Measurements from ENCODE around the gene IRF2BPL.
A peak's percentile ranks its signal among the peaks of the same experiment; 100 is the strongest.

IRF2BPL gene

DNA sequence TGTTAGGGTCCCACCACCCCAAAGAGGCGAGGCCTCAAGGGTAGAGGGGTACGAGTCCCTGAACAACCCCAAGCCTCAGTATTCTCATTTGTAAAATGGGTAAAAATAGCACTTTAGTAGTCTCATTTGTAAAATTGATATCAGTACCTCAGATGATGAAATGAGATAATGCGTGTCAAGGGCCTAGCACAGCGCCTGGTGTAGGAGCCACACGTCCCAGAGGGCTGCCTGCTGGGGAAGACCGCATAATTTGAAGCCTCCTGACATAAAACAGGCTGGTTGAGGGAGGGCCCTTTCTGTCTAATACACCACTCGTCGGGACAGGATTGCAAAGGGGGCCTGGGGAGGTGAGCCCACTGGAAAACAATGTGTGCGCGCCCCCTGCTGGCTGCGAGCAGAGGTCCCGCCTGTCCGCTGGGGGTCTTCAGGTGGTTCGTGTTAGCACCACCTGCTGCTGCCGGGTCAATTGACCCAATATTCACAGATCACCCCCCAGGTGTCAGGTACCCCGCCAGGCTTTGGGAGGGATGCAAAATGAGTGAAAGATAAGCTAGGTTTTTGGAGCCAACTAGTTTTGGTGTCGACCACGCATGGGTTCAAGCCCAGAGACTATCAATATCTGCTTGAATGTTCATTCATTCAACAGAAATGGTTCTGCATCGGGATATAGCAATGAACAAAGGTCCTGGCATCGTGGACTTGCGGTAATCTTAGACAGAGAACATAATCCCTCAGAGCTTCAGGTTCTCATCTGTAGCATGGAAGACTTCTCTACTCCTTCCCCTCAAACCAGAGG lies 24.7 kb upstream of the IRF2BPL start:
- DNase-seq = peak; percentile 29

DNA sequence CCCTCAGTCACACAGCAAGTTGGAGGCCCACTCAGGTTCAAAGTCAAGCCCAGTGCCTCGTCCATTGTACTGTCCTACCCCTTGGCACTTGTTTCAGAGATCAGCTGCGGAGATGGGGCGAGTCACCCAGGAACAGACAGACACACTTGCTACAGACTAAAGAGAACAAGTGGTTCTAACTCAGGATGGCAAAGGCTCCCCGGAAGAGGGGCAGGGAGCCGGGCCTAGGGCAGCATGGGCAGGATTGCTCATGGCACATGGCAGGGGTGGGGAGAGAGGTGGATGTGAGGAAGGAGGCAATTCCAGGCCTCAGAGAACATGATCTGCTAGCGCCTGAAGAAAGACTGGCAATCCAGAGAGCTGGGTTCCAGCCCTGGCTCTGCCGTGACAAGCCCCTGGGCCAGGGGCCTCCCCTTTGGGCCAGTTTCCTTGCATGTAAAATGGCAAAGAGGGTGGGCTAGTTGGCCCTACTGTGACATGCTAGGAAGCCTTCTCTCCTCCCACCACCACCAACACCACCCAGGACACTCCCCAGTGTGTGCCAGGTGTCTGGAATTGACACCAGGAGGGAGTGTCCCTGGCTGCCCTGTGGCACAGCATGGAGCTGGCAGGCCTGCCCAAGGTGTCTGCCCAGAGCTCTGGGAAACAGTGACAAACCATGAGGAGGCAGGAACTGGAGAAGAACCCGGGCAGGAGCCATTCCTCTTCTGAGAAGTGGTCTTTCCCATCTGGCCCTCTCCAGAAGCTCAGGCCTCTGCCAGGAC lies 24.0 kb upstream of the IRF2BPL start:
- no peak for DNase-seq

DNA sequence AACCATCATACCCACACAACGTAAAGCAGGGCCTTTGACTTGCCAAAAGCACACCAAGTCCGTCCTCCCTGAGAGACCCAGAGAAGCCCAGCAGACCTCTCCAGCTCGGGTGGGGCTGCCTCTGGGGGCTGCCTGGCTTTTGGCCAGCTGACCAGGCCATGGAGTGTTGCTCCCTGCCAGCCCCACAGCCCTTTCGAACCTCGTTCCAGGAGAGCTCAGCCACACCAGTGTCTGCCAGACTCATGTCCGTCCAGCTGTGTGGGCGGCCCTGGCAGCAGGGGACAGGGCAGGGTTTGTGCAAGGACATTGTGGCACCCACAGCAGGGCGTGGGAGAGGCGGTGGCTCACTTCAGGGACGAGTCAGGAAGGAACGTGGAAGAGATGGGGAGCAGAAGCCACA lies 22.6 kb upstream of the IRF2BPL start:
- DNase-seq = no peak

DNA sequence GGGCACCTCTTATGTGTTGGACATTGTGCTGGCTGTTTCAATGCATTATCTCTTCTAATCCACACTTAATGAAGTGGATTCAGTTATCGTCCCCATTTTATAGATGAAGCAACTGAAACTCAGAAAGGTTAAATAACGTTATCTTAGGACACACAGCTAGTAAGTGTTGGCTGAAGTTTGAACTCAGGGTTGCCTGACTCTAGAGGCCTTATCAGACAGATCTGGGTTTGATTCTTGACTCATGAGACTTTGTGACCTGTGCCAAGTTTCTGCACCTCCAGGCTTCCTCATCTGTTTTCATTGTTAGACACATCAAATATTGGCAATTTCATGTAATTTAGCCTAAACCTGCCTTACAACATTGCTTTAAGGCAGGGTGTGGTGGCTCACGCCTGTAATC lies 18.2 kb upstream of the IRF2BPL start:
- no peak for DNase-seq

DNA sequence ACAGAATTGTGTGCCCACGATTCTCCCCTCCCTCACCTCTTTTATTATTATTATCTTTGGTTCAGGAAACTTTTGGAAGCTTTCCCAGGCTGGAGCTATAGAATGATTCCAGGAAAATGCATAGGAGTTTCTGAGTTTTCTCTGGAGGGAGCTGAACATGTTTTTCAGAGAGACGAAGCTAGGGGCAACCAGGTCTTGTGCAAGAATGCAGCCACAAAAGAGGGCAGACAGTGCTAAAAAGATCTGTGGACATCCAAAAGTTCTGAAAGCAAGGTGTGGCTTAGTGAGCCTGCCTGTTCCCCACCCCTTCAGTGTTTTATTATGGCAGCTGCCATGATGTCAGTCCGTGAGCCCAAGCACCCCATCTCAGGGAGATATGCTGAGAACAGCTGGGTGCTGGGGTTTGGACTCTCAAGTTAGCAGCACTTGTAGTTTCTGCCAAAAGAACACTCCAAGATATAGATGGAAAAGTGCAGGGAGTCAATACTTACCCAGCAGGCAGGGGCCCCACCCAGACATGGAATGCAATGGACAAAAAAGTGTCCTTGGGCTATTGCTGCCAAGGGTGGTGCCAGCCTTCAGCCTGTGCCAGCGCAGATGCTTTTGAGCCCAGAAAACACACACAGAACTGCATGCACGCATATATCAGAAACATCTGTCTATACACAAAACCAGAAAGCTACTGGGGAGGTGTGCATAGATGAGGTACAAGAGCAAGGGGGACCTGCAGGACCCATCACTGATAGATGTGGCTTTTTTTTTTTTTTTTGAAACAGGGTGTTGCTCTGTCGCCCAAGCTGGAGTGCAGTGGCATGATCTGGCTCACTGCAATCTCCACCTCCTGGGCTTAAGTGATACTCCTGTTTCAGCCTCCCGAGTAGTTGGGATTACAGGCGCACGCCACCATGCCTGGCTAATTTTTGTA lies 17.0 kb upstream of the IRF2BPL start:
- peak; percentile 46 for DNase-seq

DNA sequence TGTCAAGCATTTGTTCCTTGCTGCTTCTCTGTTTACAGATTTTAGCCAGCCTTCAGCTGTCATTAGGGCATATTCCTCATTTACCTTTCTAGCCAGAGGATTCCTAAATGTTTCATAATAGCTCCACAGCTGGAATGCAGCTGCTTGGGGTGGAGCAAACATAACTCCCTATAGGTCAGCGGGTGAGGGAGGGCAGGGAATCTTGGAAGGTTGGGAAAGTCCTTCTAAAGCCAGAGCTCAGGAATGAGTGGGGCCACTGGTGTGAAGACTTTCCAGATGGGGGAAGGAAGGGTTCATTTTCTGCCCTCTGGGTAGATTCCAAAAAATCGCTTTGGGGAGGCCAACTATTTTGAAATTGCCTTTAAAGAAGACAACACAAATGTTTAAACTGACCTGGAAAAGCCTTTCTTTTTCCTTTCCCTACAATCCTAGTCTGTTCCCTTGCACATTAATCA lies 16.3 kb upstream of the IRF2BPL start:
- no peak for DNase-seq

DNA sequence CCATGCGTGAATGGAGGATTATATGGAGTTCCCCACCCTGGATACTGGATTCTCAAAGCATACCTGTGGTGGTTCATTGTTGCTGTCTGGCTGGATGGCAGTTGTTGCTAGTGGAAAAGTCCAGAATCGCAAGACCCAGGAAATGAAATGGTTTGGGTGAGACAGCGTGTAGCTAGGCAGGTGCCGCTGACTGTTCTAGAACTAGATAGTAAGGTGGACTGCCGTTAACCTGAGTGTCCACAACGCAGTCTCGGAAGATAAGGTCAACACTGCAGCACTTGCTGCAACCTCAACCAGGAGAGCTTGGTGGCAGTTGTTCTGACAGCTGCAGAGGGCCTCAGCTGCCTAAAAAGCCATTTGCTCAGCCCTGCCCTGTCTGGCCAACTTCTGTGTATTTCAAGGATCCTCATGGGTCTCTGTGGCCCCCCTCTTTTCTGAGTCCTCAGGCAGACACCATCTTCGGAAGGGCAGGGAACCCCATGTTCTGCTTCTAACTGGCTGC lies 15.5 kb upstream of the IRF2BPL start:
- peak; percentile 37 for DNase-seq

DNA sequence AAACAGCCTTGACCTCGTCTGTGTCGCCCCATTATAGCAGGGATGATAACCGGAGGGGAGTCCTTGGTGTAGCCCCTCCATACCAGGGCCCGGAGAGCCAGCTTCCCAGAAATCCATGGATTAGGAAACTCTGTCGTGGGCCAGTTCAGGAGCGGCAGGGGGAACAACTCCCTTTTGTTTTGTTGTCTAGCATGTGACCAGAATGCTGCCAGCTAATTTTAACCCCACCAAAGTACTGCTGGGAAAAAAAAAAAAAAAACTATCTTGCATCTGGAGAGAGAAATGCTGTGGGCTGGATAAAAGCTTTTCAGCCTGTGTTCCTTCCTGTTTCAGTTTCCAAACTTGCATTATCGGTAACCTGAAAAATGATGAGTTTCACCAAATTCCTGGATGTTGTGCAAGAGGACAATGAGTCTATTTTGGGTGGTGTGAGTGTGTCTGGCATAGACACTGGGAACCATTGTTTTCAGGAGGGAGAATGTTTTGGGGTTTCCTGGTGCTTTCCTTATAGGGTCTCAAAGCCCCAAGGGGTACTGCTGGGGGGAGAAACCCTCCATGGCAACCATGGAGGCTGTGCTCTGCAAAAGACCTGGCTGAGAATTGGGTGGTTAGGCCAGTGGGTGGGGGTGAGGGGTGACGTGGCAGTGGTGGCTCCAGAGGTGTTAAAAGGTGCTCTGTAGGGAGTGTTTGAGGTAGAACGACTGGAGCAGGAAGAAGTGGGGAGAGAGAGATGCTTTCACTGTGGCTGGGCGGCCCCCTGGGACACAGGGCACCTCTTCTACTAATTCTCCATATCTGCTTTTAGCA lies 14.9 kb upstream of the IRF2BPL start:
- DNase-seq = peak; percentile 99

DNA sequence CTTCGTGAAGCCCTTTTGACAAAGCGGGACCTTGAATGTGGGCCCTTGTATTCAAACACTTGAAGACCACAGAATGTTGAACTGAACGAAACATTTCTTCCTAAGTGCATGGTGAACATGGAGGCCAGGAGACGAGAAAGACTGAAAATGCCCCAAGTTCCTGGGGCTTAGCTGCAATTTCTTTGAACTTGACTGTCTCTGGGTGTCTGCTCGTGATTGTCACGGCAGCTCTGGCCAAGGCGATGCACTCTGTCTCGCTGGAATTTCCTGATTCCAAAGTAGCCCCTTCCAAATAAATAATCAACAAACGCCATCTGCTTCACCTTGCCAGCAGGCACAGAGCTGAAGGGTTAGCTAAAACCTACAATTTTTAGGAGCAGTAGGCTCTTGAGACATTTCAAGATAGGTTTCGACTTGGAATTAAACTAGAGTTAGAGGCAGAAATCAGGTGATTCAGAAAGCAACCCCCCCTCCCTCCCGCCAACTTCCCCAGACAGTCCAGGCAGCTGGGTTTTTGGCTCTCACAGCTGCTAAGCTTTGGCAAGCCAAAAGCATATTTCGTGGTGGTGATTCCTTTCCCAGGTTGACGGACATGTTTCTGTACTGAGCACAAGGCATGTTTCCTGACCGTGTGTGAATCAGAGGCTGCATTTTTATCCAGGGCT lies 13.5 kb upstream of the IRF2BPL start:
- peak; percentile 71 for DNase-seq

DNA sequence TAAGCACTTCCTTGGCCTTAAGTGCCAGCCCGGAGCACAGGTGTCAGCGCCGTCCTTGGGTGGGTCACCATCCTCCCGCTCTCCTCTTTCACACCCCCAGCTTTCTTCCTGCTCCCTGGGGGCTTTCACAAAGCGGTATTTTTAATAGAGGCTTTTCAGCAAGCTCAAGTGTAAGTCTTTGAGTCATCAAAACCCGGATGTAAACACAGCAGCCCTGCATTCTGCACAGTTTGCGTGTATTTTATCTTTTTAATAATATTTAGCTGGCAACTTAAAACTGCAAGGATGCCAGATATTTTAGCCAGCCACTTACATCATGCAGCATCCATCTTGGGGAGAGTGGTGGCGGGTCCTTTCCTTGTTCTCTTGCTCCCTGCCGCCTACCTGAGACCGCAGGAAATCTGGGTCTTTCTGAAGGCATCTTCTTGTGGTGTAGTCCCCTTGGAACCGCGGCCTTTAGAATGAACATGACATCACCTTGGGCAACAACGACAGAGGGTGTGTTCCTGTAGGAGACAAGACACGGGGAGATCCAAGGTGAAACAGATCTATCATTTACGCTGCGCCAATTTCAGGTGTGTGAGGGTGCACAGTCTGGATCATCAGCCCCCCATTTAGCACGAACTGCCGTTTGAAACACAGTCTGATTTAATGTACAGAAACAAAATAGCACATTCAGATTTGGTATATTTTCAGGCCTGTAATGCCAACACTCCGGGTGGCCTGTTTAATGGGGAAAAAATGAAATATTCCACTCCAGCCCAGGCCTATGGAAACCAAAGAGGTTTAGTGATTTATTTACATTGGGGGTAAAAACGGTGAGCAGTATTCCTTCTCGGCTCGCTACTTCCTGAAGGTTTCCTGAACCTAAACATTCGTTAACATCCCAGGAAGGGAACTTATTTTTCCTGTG lies 12.5 kb upstream of the IRF2BPL start:
- no peak for DNase-seq

DNA sequence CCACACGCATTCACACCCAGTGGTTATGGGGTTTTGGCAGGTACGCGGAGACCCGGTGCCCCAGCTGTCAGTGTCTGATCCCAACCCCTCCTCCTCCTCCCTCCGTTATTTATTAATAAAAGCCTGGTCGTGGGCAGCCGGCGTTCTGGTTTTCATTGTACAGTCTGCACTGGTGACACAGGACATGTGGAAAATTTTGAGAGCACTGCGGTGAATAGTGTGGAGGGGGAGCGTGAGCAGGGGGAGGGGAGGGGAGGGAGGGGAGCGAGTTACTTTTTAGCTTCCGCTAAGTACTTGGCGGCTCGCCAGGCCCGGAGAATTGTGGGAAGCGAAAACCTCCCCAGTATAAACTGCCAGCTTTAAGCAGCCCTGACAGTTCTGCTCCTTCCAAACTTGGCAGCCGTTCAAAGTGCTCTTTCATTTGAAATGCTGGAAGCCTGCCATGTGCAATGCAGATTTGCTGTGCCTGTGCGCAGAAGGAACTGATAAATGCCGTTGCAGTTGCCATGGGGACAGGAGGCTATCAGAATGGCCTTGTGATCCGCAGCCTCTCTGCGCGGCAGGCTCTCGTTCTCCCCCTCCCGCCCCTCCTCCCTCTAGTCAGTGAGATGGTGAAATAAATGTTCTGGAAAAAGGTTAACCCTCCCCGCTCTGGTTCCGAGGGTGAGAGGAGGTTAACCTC lies 11.7 kb upstream of the IRF2BPL start:
- DNase-seq = peak; percentile 100

DNA sequence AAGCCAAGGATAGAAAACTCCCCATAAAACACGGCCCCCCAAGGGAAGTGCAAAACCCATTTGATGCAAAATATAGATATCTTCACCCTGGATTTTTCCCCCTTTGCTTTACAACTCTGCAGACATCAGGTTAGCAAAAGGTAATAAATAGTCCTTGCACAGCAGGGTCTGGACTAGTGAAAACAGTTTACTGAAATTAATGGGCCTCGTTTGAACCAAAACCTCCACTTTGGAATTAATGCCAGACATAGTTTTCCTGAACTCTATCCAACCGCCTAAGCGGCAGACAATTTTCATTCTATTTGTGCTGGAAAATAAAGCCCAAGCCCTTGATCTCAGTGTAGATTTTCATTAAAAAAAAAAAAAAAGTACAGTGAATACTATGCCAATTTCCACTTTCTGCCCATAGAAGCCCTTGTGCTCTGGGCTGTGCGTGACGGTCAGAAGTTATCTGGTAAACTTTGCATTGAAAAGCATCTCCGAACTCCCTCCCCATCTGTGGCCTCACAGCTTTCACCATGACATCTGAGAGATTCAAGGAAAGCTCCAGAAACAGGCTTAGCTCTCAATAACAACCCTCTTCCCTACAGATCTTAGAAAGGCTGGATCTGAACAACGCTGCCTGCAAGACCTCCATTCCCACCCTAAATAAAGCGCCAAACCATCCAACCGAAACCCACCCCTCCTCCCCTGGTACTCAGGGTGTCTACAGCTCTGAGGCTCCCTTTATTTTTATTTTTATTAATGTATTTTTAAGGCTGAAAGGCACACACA lies 11.0 kb upstream of the IRF2BPL start:
- DNase-seq = no peak

DNA sequence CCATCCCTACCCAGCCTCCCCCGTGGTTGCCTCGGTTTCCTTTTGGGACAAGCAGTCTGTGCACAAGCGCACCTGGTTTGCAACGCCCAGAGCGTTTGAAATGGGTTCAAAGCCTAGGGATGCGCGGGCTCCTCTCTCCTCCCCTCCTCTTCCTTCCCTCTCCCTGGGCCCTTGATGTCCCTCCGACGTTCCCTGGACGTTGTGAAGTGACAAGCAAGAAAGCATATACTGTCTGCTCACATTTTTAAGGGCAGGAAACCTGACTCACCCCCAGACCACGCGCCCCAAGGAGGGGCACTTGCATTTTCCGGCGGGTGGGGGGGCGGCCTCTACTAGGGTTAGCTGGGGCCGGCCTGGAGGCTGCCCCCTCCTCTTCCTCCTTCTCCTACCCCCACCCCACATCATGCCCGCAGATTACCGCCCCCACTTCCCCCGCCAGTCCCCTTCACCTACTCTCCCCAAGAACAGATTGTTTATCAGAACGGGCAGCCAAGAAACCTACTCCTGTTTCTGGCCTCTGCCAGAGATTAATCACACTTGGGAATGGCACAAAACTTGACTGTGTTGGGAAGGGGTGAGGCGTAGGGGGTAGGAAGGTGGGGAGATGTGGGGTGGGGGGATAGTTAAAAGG lies 9.5 kb upstream of the IRF2BPL start:
- DNase-seq = no peak

DNA sequence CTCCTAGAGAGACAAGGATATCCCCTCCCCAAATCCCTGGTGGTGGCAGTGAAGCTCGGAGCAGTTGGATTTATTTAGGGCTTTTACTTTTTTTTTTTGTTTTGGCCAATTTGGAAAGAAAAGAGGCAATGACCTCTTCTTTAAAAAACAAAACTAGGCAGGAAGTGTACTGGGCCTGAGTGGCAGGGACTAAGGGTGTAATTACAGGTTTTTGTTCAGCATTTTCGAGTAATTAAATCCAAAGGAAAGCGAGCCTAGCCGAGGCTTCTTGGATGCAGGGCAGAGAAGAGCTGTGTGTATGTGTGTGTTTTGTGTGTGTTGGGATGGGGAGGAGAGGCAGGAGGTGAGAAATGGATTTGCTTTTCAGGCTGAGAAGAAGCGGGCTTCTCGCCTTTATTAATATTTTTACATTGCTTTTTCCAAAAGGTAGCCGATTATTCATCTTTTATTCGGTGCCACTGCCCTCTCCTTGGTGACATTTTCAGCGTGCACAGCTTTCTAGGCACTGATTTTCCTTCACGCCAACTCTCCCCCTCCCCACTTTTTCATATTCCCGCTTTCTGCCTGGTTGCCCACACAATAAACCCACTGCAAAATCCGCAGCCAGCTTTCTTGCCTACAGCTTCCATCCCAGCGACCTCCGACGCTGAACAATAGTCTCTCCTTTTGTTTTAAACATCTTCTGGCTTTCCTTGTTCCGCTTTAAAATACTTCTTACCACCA lies 8.9 kb upstream of the IRF2BPL start:
- DNase-seq = no peak

DNA sequence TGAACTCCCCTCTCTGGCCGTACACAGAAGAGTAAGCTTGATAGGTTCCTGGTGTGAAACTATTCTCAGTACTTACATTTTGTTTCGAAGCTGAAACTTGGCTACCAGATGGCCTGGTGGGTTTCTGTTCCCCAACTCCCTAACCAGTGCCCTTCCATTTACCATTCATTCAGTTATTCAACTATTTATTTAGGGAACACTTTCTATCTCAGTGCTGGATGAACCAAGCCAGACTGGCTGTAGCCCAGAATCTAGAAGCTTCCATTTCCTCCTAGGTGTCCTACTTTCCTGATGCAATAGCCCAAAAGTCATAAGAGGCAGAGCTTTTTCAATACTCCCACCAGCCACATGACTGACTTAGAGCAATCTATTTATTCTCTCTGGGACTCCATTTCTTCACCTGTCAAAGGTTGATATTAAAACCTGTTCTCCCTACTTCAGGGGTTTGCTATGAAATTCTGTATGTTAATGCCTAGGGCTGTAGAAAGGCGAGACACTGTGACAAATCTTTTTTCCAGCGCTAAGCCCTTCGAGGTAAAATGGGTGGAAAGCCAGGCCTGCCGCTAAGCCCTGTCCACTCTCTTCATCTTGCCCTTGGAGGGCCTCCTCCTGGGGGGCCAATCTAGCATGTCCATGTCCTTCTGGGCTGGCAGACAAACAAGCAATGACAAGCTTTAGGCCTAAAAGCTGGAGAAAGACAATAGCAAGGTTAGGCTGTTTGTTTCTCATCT lies 8.1 kb upstream of the IRF2BPL start:
- peak; percentile 52 for DNase-seq

DNA sequence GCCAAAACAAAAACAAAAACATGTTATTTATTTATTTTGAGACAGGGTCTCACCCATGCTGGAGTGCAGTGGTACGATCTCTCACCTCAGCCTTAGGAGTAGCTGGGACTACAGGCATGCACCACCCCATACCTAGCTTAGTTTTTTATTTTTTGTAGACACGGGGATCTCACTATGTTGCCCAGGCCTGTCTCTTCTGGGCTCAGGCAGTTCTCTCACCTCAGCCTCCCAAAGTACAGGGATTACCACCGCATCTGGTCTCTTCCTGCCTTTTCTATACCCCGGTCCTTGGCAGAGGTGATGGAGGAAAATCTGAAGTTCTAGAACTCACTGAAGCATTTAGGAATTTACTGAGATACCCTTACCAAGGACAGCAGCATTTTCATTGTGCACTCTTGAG lies 6.8 kb upstream of the IRF2BPL start:
- no peak for DNase-seq
